WTC11 (cell line): ENCODE results near the gene ATRX.

Experiments used
- CTCF ChIP-seq: fragments of 200-600 bp; IDR thresholded peaks from 2 replicates; pipeline ENCODE4 v1.8.0; 2022; ENCODE audit warnings: antibody characterized with exemption
- IRF1 ChIP-seq: sonication (generic); formaldehyde crosslinking; IDR thresholded peaks from 2 replicates; pipeline ENCODE4 v1.8.0; 2023; ENCODE audit warnings: missing genetic modification reagents

GRCh38 chrX:77622672-77623071 is 163.3 kb downstream of the ATRX start:
- TF ChIP-seq CTCF (no peak), IRF1 (CRISPR knock-in tag) (no peak)
